IPS DF 4.7 (cell line): Measurements from ENCODE around the gene CASR.
"Not testable (repeated sequence)": the region's sequence is repeated elsewhere in the genome, so short reads cannot be mapped to it uniquely, and the experiment has no call there.

Experiments used
- DNase-seq: peaks from one replicate; pipeline ENCODE4 v3.0.0-alpha.2; 2013; ENCODE audit warnings: low spot score; ENCODE audit errors: extremely low read depth

Gene CASR, protein sequence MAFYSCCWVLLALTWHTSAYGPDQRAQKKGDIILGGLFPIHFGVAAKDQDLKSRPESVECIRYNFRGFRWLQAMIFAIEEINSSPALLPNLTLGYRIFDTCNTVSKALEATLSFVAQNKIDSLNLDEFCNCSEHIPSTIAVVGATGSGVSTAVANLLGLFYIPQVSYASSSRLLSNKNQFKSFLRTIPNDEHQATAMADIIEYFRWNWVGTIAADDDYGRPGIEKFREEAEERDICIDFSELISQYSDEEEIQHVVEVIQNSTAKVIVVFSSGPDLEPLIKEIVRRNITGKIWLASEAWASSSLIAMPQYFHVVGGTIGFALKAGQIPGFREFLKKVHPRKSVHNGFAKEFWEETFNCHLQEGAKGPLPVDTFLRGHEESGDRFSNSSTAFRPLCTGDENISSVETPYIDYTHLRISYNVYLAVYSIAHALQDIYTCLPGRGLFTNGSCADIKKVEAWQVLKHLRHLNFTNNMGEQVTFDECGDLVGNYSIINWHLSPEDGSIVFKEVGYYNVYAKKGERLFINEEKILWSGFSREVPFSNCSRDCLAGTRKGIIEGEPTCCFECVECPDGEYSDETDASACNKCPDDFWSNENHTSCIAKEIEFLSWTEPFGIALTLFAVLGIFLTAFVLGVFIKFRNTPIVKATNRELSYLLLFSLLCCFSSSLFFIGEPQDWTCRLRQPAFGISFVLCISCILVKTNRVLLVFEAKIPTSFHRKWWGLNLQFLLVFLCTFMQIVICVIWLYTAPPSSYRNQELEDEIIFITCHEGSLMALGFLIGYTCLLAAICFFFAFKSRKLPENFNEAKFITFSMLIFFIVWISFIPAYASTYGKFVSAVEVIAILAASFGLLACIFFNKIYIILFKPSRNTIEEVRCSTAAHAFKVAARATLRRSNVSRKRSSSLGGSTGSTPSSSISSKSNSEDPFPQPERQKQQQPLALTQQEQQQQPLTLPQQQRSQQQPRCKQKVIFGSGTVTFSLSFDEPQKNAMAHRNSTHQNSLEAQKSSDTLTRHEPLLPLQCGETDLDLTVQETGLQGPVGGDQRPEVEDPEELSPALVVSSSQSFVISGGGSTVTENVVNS

GRCh38 chr3:122183521-122183892 is at the start of gene CASR:
Gene CASR (plus strand): TSS chr3:122183668. CDS start chr3:122254190, 70,522 bp downstream.
- no peak for DNase-seq

DNA sequence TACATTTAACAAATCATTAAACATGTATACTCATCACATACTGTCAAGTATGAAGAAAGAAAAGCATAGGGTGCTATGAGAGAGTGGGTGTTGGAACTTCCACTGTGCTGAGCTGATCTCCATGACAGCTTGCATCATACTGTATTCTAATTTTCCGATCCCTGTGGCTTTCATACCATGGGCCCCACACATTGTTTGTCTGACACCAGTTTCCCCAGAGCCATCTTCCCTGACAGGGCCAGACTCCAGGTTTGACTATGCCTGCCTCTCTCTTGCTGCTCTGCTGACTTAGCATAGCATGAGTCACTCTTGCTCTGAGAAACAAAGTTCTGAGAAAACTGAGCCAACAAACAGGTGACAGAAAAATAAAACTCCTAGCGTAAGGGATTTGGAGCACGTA is 37.0 kb upstream of the CASR start:
- no peak for DNase-seq

DNA sequence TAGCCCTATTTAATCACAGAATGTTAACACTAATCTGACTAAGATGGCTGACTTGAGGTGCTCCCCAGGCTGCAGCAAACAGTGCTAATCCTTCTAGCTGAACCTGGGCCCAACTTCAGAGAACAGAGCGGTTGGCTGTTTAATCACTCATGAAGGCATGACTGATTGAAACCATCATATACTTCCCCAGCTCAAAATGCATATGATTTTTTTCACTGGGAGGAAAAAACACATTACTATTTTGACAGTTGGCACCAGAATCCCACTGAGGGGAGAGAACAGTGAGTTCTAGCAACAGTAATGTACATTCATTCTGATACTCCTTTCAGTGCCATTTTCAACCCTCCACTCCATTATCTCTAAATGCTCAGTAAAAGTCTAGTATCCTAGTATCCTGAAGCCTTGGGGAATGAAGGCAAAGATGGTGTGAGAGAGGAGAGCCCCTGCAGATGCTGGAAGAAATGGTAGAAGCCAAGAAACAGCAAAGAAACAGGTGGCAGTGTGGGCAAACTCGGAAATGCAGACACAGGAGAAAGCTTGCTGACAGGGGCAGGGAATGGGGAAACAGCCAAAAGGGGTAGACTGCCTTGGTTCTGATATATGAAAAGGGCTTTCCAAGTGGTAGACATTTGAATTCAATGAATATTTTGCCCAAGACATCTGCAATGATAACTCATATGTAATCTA is 34.4 kb upstream of the CASR start:
- no peak for DNase-seq

- DNase-seq, result no peak
These were observed 32.0 kb upstream of the CASR start for GRCh38 chr3:122151480-122151879.

DNA sequence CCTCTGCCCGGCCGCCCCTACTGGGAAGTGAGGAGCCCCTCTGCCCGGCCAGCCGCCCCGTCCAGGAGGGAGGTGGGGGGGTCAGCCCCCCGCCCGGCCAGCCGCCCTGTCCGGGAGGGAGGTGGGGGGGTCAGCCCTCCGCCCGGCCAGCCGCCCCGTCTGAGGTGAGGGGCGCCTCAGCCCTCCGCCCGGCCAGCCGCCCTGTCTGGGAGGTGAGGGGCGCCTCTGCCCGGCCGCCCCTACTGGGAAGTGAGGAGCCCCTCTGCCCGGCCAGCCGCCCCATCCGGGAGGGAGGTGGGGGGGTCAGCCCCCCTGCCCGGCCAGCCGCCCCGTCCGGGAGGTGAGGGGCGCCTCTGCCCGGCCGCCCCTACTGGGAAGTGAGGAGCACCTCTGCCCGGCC is 18.5 kb upstream of the CASR start:
- not testable (repeated sequence) for DNase-seq

- no peak for DNase-seq
These were observed 15.8 kb upstream of the CASR start for GRCh38 chr3:122167630-122168029.

- DNase-seq, result no peak
These were observed 15.4 kb upstream of the CASR start for GRCh38 chr3:122168044-122168443.

GRCh38 chr3:122169911-122170310 is 13.6 kb upstream of the CASR start:
- no peak for DNase-seq

- not testable (repeated sequence) for DNase-seq
These were observed 12.1 kb upstream of the CASR start for GRCh38 chr3:122171361-122171760.

GRCh38 chr3:122178711-122179110 is 4.8 kb upstream of the CASR start:
- no peak for DNase-seq

- no peak for DNase-seq
These were observed 574 bp downstream of the CASR start for GRCh38 chr3:122183893-122184590.

DNA sequence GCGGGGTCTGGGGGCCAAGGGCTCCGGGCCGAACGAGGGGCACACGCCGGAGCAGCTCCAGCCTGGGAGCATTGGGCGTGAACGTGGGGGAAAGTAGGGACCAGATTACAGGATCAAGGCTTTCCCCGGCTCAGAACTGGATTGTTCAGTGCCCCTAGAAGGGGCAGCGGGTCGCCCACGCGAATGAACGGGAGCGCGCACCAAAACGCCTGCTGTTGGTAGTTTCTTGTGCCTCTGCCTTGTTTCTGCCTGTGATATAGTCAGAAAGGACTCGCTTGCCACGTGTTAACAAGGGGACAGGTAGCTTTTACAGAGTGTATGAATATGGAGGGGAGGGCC is 1.1 kb downstream of the CASR start:
- DNase-seq, result no peak

DNA sequence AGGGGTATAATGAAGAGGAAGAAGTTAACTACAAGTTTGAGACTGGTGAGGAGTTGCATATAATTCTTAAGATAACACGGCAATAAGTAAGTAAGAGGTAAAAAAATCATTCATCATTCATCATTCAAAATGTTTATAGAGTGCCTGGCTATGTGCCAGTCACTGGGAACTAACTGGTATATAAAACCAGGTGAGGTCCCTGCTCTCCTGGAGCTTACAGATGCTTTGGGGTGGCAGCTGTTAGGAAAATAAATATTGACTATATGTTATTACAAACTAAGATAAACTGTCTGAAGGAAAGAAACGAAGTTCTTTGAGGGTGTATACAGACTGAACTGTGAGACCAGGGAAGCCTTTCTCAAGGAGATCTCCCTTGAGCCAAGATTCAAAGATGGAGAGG is 2.9 kb downstream of the CASR start:
- no peak for DNase-seq

DNA sequence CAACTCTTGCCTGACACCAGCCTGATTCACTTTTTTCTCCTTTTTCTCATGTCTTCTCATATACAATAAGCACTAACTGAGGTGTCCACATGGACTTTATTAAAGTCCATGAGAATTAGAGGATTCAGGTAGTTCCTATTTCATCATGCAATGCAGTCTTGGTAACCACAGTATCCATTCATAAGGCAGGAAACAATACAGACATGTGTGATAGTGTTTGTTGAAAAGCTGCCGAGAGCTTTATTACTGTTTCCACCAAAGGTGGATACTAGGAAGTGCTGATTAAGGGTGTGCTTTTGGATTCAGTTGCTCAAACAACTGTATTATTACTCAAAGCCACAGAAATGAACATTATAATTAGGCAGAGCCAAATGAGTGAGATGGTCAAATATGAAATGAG is 5.3 kb downstream of the CASR start:
- no peak for DNase-seq

DNA sequence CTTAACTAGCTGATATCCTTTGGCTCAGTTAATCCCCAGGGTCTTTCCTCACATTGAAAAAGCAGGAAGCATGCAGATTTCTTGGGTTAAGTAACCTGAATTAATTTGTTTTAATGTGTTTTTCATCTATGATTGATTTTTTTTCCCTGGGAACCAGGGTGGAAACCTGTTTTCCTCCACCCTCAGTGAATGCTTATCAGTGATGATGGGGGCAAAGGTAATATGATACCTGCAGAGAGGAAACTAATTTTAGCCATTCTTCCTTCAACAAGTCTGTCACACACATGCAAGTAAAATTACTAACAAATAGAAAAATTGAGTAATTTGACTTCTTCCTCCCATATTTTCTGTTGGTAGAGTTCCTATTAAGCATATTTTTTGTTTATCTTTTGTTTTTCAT is 5.9 kb downstream of the CASR start:
- no peak for DNase-seq

DNA sequence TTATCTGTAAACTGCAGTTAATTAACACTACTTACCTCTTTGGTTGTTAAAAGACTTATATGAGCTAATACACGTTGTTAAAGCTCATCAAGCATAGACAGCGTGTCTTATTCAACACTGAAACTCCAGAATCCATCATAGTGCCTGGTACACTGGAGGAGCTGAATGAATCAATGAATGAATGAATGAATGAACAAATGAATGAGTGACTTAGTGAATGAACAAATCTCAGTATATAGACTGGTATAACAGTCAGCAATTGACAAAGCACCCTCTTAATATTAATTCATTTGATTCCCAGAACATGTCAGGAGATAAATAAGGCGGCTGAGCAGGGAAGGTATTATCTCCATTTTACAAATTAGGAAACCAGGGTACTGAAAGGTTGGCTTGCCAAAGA is 7.1 kb downstream of the CASR start:
- no peak for DNase-seq

GRCh38 chr3:122198966-122199365 is 15.5 kb downstream of the CASR start:
- no peak for DNase-seq

DNA sequence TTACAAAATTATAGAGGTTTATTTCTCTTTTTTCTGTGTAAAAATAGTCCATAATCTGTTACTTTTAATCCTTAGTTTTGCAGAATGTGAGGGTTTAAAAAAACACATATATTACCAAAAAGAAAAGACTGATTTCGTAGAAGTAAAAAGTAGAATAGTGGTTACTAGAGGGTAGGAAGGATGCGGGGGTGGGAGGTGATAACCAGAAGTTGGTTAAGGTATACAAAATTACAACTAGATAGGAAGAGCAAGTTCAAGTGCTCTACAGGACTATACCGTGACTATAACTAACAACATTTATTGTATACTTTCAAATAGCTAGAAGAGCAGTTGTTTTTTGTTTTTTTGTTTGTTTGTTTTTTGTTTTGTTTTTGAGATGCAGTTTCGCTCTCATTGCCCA is 16.1 kb downstream of the CASR start:
- no peak for DNase-seq

GRCh38 chr3:122200661-122201060 is 17.2 kb downstream of the CASR start:
- DNase-seq, result no peak

GRCh38 chr3:122201476-122201875 is 18.0 kb downstream of the CASR start:
- not testable (repeated sequence) for DNase-seq

DNA sequence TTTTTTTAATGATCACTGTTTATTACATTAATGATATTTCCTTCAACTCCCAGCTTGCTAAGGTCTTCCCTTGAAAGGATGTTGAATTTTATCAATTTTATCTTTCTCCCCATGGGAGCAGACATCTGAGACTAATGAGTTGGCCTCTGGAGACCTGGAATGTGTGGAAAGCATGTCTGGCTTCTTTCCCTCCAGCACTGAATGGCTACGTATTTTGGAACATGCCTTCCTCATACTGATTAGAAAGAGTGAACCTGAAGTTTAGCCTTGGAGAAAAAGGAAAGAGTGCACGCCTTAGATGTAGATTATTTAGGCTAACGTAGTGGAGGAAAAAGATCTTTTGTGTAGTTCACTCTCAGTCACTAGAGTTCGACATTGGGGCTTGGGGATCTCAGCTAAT is 25.1 kb downstream of the CASR start:
- no peak for DNase-seq
